Esophagus mucosa (tissue), 1 donor: Measurements from ENCODE around the gene EZR. TPM values are rescaled to one million over a fixed set of nuclear protein-coding genes. Genes with fewer than 3 reads are reported as not detected.

Experiments used
- ATAC-seq: fragments of 200-7000 bp; cut with Tn5 transposase; one replicate; pipeline ENCODE4 v1.9.1; 2020
- total RNA-seq: library from RNA; stranded (reverse); gene quantifications from one replicate; pipeline ENCODE4 v1.2.4, GENCODE V29; 2023
- donor health status: DM: yes; HTN: yes; CAD: no.

Gene EZR
- total RNA-seq, 1 donor from 2014 or later = 368 TPM

DNA sequence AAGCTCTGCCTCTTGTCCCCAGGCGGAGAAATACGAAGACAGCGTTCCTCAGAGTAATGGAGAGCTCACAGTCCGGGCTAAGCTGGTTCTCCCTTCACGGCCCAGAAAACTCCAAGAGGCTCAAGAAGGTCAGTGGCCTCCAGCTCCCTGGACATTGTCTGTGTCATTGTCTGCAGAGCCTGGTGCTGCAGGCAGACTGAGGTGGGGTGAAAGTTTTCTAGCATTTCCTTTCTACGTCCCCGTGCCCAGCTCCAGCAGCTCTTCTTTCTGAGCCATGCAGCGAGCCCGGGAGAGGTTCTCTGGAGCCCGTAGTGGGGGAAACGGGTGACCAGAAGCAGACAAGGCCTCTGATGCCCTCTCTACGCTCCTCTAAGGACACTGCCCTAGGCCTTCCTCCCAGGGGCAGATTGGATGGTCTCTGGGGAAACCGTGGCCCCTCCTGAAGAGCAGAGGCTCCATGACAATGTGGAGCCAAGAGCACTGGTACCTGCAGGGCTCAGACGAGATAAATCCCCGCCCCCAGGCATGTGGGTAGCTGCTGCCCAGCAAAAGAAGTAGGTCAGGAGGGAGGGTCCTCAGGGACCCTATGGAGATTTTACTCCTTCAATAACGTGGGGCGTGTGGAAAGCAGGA, 58.4 kb downstream of the EZR start:
- peak; percentile 1 for ATAC-seq

DNA sequence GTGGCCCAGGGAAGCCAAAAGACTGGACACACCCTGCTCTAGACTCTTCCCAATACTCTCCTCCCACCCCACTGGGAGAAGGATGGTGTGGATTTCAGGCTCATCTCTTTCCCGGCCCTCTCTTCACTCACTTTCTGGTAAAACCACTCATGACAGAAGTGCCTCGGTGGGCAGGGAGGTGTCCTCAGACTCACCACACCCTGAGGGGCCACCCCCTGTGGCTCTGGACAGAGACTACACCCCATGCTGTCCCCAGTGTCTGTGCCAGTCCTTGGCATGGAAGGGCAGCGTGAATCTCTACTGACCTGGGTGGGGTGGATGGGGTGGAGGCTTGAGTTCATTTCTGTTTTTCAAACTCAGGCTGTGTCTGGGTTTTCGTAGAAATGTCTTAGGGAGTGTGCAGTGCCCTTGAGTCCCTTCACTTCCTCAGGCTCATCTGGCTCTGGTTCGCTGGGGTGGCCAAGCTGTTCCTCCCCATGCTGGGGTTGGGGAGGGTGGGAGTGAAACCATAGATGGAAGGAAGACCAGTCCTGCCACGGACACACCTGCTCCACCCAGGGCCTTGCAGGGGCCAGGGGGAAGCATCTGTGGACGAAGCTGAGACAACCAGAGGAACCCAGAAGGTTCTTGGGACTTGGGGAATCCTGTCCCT, 59.1 kb downstream of the EZR start:
- ATAC-seq = peak; percentile 24

GRCh38 chr6:158758941-158759479, 60.2 kb downstream of the EZR start:
- ATAC-seq = peak; percentile 26

GRCh38 chr6:158758451-158758860, 60.7 kb downstream of the EZR start:
- peak; percentile 0 for ATAC-seq

DNA sequence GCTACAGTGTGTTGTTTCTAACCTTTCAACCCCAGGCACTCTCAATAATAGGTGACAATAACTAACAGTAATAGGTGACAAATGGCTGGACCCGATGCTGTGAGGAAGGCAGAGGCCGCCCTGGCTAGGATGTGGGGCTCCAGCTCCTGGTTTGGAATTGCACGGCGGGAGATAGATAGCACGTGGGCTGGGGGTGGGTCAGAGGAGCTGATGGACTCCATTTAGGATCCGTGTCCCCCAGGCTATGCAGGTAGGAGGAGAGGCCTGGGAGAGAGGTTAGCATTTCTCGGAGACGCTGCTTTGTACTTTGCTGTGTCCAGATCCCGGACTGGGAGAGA, 61.4 kb downstream of the EZR start:
- no peak for ATAC-seq

GRCh38 chr6:158756977-158757752, 62.0 kb downstream of the EZR start:
- no peak for ATAC-seq

- ATAC-seq = peak; percentile 9
These were observed 63.0 kb downstream of the EZR start for GRCh38 chr6:158756126-158756525.

GRCh38 chr6:158755636-158756035, 63.5 kb downstream of the EZR start:
- no peak for ATAC-seq

GRCh38 chr6:158754738-158755137, 64.4 kb downstream of the EZR start:
- ATAC-seq = no peak

DNA sequence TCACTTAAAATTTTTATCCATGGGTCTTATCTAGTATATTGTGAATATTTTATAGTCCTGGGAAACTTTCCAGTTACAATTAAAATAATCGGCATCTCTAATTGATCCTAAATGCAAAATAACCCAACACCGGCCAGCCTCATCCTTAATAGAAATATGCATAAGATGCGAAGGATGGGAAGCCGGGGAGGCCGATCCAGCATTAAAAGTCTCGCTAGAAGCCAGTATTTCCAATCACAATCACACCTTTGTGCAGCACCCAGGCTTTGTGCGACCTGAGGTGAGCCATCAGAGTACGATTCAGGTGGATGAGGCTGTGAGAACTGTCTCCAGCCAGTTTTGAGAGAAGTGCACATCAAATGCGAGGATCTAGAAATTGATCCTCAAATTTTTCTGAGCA, 65.4 kb downstream of the EZR start:
- ATAC-seq = no peak

- ATAC-seq = no peak
These were observed 66.6 kb downstream of the EZR start for GRCh38 chr6:158752613-158753012.

DNA sequence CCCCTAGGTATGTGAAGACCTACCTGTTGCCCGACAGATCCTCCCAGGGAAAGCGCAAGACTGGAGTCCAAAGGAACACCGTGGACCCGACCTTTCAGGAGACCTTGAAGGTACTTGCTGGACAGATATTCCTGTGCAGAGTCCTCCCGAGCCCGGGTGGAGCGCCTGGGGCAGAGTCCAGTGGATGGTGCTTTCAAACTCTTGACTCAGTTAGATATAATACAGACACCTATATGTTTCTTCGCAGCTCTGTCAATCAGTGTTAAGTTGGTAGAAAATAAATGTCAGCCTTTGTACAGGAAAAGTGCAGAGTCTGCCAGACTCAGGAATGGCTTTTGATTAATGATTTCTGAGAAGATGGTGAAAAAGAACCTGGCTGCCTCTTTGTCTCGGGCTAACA, 67.2 kb downstream of the EZR start:
- ATAC-seq = peak; percentile 22

DNA sequence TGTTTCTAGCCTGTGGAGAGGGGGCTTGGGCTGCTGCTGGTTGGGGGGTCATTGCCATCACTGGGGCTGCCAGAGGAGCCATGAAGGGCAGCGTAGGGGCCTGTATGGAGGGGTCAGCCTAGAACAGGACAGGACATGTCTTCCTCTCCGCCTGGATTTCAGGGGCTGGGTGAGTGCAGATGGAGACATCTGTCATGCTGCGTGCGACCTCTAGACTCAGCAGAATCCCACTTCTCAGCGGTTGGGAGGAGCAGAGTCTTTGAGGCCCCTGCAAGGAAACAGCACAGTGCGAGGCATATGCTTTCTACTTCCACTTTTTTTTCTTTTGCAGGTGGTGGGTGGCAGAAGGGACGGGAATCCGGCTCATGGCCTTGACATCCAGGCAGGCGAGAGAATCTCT, 67.9 kb downstream of the EZR start:
- no peak for ATAC-seq

DNA sequence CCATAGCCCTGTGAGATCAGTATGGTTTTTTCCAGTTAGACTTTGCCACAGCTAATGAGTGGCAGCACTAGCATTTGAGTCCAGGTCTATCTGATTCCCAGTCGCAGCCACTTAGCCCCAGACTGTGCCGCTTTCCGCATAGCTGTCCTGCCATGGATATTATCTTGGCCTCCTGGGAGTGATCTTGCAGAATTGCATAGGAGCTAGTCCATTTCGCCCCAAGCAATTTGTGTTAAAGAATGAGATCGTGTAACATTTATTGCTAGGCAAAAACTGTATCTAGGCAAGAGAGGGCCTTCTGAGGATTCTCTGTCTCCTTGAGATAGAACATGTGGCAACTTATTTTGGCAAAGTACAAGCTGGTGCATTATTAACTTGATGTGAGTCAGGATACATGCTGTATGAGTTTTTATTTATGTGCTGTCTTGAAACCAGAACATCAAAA, 74.2 kb downstream of the EZR start:
- ATAC-seq = peak; percentile 57

GRCh38 chr6:158743033-158743651, 76.0 kb downstream of the EZR start:
- peak; percentile 85 for ATAC-seq

DNA sequence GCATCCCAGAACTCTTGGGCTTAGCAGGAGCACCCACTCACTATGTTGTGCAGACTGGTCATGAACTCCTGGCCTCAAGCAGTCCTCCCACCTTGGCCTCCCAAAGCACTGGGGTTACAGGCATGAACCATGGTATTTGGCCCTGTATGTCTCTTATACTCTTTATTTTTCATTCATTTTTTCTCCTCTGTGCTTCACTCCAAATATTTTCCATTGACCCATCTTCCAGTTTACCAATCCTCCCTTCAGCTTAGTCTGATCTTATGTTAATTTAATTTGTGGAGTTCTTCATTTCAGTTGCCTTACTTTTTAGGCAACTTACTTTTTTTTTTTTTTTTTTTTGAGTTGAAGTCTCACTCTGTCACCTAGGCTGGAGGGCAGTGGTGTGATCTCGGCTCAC, 79.5 kb downstream of the EZR start:
- no peak for ATAC-seq

DNA sequence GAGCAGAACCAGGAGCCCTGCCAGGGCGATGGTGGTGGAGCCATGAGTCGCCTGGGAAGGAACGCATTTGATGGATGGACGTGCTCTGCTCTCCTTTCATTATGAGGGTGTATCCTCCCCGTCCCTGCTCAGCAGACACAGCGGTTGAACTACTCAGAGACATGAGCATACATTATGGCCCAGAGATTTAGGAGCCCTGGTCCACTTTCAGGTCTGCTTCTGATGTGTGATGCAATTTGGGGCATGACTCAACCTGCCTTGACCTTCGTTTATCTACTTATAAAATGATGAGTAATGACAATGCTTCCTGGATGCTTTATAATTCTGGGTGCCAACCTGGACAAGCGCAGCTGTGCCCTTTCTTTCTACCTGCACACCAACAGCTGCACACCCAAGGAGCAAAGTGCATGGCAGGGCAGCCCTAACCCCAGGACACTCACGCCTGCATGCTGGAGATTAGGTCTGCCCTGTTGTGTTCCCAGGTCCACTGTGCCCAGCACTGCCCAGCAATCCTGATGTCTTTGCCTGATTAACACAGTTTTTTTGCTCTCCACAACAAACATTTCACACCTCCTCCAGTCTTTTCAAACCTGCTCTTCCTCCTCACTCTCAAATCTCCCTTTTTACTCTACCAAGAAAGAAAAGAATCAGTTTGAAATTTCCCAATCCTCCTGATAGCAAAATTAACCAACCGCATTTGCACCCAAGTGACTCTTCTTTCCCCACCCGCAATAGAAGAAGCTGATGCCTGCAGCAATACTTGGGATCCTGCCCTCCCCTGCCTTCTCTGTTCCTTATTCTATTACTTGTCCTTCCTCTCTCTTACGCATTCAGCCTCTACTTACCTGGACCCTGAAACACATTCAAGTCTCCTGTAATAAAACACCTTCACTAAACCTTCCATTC, 81.2 kb downstream of the EZR start:
- ATAC-seq = peak; percentile 95

DNA sequence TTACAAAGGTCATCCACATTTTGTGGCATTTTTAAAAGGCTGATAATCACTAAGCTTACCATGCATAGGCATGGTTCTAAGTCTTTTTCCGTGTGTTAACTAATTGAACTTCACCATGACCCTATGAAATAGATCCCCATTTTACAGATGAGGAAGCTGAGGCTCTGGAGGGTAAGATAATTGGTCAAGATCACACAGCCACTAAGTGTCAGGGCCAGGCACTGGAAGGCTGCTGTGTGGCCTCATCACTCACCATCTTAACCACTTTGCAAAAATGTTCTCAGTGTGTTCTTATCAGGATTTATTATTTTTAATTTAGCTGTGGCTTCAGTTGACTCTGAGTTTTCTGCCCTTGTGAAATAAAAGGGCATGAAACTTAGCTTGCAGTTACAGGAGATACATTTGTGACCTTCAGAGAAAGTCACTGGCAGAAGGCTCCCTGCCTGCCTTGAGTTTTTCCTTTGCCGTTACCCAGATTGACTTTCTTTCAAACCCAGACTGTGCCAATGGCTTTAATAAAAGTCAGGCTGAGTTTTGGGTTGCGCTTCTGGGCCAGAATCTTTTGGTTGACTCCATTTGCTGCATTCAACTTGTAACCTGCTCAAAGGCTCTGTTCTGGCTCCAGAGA, 82.0 kb downstream of the EZR start:
- ATAC-seq = no peak

GRCh38 chr6:158735009-158735408, 84.2 kb downstream of the EZR start:
- no peak for ATAC-seq

- no peak for ATAC-seq
These were observed 88.6 kb downstream of the EZR start for GRCh38 chr6:158730541-158730907.

DNA sequence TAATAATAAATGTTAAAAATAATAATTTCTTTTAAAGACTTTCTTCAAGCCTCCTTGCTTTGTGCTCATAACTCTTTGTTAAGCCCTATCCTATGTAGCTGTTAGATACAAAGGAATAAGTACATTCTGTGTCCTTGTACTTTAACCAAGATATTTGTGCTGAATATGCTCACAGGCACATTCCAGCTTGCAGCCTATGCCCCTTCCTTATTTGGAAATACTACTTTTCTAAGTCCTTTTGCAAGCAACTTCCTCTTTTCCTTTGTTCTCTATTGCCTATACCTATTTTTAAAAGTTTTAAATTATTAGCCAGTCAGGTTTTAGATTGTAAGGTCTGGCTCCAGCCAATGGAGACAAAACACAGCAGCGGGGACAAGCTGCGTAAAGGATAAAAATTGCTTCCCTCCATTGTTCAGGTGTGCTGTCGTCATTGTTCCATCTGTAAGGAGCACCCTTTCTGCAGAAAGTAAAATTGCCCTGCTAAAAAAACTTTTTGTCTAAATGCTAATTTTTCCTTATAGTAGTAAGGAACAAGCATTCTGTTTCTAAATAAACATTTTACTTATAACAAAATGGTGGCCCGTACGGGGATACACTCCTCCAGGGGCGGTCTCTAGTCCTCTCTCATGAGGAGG, 89.1 kb downstream of the EZR start:
- no peak for ATAC-seq
